KBM-7 (cell line): ENCODE data around the gene JADE2.
"Not testable (repeated sequence)": the region's sequence is repeated elsewhere in the genome, so short reads cannot be mapped to it uniquely, and the experiment has no call there.

ENCODE experiments used
- DNase-seq: peaks from one replicate; pipeline ENCODE4 v3.0.0-alpha.2; 2015
- in situ Hi-C: fragments of 300-500 bp; cut with MboI; formaldehyde crosslinking; loops from 2 replicates; pipeline ENCODE4 v1.14.3; 2020; ENCODE audit warnings: low sequenced_read_pairs, low pct_unique_long_range_greater_than_20kb, mixed read lengths

Gene JADE2

GRCh38 chr5:134578578-134579283 is 53.3 kb downstream of the JADE2 start:
- in situ Hi-C loops, result no loop called here

GRCh38 chr5:134579284-134579771 is 53.9 kb downstream of the JADE2 start:
- DNase-seq, result no peak
- in situ Hi-C loops, result no loop called here

More at GRCh38 chr5:134578578-134579283, 53.3 kb downstream of the JADE2 start:
- DNase-seq, result no peak

GRCh38 chr5:134580001-134580460 is 54.6 kb downstream of the JADE2 start:
- no peak for DNase-seq
- in situ Hi-C loops, result loop anchor here (10.0 kb wide), 1 partner anchor 275 kb away; no protein-coding TSS in a partner anchor

GRCh38 chr5:134581241-134581981 is 55.9 kb downstream of the JADE2 start:
- in situ Hi-C loops, result loop anchor here (10.0 kb wide), 1 partner anchor 277 kb away; no protein-coding TSS in a partner anchor
- DNase-seq, result no peak

GRCh38 chr5:134582281-134582680 is 56.8 kb downstream of the JADE2 start:
- in situ Hi-C loops, result loop anchor here (10.0 kb wide), 1 partner anchor 277 kb away; no protein-coding TSS in a partner anchor
- no peak for DNase-seq

- in situ Hi-C loops, result loop anchor here (10.0 kb wide), 1 partner anchor 278 kb away; no protein-coding TSS in a partner anchor
- no peak for DNase-seq
Observed at GRCh38 chr5:134582941-134583340, 57.5 kb downstream of the JADE2 start.

- in situ Hi-C loops, result loop anchor here (10.0 kb wide), 1 partner anchor 279 kb away; no protein-coding TSS in a partner anchor
- no peak for DNase-seq
Observed at GRCh38 chr5:134583766-134584165, 58.3 kb downstream of the JADE2 start.

- in situ Hi-C loops, result loop anchor here (10.0 kb wide), 1 partner anchor 280 kb away; no protein-coding TSS in a partner anchor
- DNase-seq, result no peak
Observed at GRCh38 chr5:134584662-134585061, 59.2 kb downstream of the JADE2 start.

GRCh38 chr5:134585966-134586365 is 60.5 kb downstream of the JADE2 start:
- no peak for DNase-seq
- in situ Hi-C loops, result loop anchor here (10.0 kb wide), 1 partner anchor 281 kb away; no protein-coding TSS in a partner anchor

GRCh38 chr5:134586866-134587524 is 61.5 kb downstream of the JADE2 start:
- DNase-seq, result peak; percentile 86
- in situ Hi-C loops, result loop anchor here (10.0 kb wide), 1 partner anchor 282 kb away; no protein-coding TSS in a partner anchor

GRCh38 chr5:134590992-134591659 is 65.7 kb downstream of the JADE2 start:
- no peak for DNase-seq

GRCh38 chr5:134592141-134592746 is 66.8 kb downstream of the JADE2 start:
- in situ Hi-C loops, result no loop called here

More at GRCh38 chr5:134590992-134591659, 65.7 kb downstream of the JADE2 start:
- in situ Hi-C loops, result no loop called here

GRCh38 chr5:134594336-134594735 is 68.9 kb downstream of the JADE2 start:
- DNase-seq, result no peak
- in situ Hi-C loops, result no loop called here

More at GRCh38 chr5:134592141-134592746, 66.8 kb downstream of the JADE2 start:
- no peak for DNase-seq

- in situ Hi-C loops, result no loop called here
- no peak for DNase-seq
Observed at GRCh38 chr5:134594797-134595457, 69.5 kb downstream of the JADE2 start.

- DNase-seq, result no peak
Observed at GRCh38 chr5:134595458-134595838, 70.0 kb downstream of the JADE2 start.

GRCh38 chr5:134599820-134600219 is 74.3 kb downstream of the JADE2 start:
- in situ Hi-C loops, DNase-seq: not testable (repeated sequence)

More at GRCh38 chr5:134595458-134595838, 70.0 kb downstream of the JADE2 start:
- in situ Hi-C loops, result no loop called here

- in situ Hi-C loops, result no loop called here
- no peak for DNase-seq
Observed at GRCh38 chr5:134600600-134600999, 75.1 kb downstream of the JADE2 start.

GRCh38 chr5:134603059-134603458 is 77.6 kb downstream of the JADE2 start:
- no peak for DNase-seq

More at GRCh38 chr5:134603059-134603458, 77.6 kb downstream of the JADE2 start:
- in situ Hi-C loops, result no loop called here
